B cell (primary cell): Measurements from ENCODE around the gene LENEP. TPM values are rescaled to one million over a fixed set of nuclear protein-coding genes. Genes with fewer than 3 reads are reported as not detected.

Source experiments
- ATAC-seq: fragments of 200-7000 bp; cut with Tn5 transposase; one replicate; pipeline ENCODE4 v1.10.0; 2021; ENCODE audit warnings: low read depth, mild to moderate bottlenecking, moderate number of reproducible peaks, moderate library complexity
- CTCF ChIA-PET: fragments of 350-600 bp; sonication (Branson Sonifier 250); formaldehyde crosslinking; loops from one replicate; lab custom pipeline; 2021; ENCODE audit warnings: antibody characterized with exemption, inconsistent platforms; lab: Charles Lee
- POLR2A ChIA-PET: fragments of 350-600 bp; sonication (Branson Sonifier 250); formaldehyde crosslinking; loops from one replicate; lab custom pipeline; 2021; ENCODE audit warnings: antibody characterized with exemption; lab: Charles Lee
- DNase-seq: peaks from one replicate; pipeline ENCODE4 v3.0.0; 2013
- H2AFZ ChIP-seq: 2 replicates; pipeline ENCODE4 v1.6.1; 2012; ENCODE audit warnings: mild to moderate bottlenecking, low read depth, low read length; ENCODE audit not compliant: insufficient read depth, poor library complexity, severe bottlenecking
- H3K27ac ChIP-seq, 2 donors: 1 replicate in 1 of 2; 2 replicates in 1 of 2; pipeline ENCODE4 v1.5.1; 2012 to 2013; ENCODE audit warnings: low read length in 2 of 2, mild to moderate bottlenecking in 2 of 2, moderate library complexity in 1 of 2
- H3K27me3 ChIP-seq, 4 experiments: fragments of 200-600 bp in 1 of 4; sonication (generic) in 1 of 4; replicated peaks in 1 of 4; 1 replicate in 2 of 4; 2 replicates in 2 of 4; pipeline versions ENCODE4 v1.6.1 to v1.7.0; 2013 to 2016; ENCODE audit warnings: low read length in 3 of 4, mild to moderate bottlenecking in 2 of 4, mixed read lengths in 1 of 4, moderate library complexity in 1 of 4; ENCODE audit not compliant: insufficient read depth in 4 of 4, control insufficient read depth in 3 of 4; ENCODE audit errors: control extremely low read depth in 1 of 4
- H3K36me3 ChIP-seq, 2 experiments: replicated peaks in 1 of 2; 1 replicate in 1 of 2; 2 replicates in 1 of 2; pipeline versions ENCODE4 v1.6.1 to v1.7.1; 2013; ENCODE audit warnings: low read length in 1 of 2; ENCODE audit not compliant: insufficient read depth in 2 of 2, control insufficient read depth in 1 of 2; ENCODE audit errors: control extremely low read depth in 1 of 2, extremely low read depth in 1 of 2
- H3K4me1 ChIP-seq, 2 donors: fragments of 200-600 bp in 1 of 2; sonication (generic) in 1 of 2; 1 replicate in 1 of 2; 2 replicates in 1 of 2; pipeline versions ENCODE4 v1.5.1 to v1.6.1; 2013 to 2017; ENCODE audit warnings: low read length in 2 of 2; ENCODE audit not compliant: control insufficient read depth in 2 of 2, insufficient read depth in 2 of 2
- H3K4me2 ChIP-seq: replicated peaks from 2 replicates; pipeline ENCODE3; 2012; ENCODE audit warnings: mild to moderate bottlenecking, low read depth, low read length; ENCODE audit not compliant: poor library complexity, severe bottlenecking
- H3K4me3 ChIP-seq, 5 experiments: fragments of 200-600 bp in 1 of 5; sonication (generic) in 1 of 5; 1 replicate in 3 of 5; 2 replicates in 2 of 5; pipeline versions ENCODE4 v1.5.1 to v1.7.0; 2011 to 2016; ENCODE audit warnings: low read length in 4 of 5, mild to moderate bottlenecking in 4 of 5, low read depth in 2 of 5, control low read depth in 1 of 5, moderate library complexity in 1 of 5; ENCODE audit not compliant: insufficient read depth in 1 of 5; ENCODE audit errors: control extremely low read depth in 1 of 5, extremely low read depth in 1 of 5
- H3K79me2 ChIP-seq: fragments of 200-600 bp; sonication (generic); one replicate; pipeline ENCODE4 v1.6.0; 2016; ENCODE audit warnings: low read length; ENCODE audit not compliant: control insufficient read depth, insufficient read depth
- H3K9ac ChIP-seq: fragments of 200-600 bp; sonication (generic); 2 replicates; pipeline ENCODE4 v1.6.1; 2017; ENCODE audit warnings: mild to moderate bottlenecking, low read length, moderate library complexity
- H3K9me3 ChIP-seq, 3 donors: one replicate each; pipeline versions ENCODE4 v1.6.1 to v1.7.1; 2013; ENCODE audit warnings: low read length in 2 of 3; ENCODE audit not compliant: control insufficient read depth in 2 of 3, insufficient read depth in 1 of 3; ENCODE audit errors: control extremely low read depth in 1 of 3
- H4K20me1 ChIP-seq: 2 replicates; pipeline ENCODE4 v1.6.0; 2012; ENCODE audit warnings: mild to moderate bottlenecking, low read length; ENCODE audit not compliant: insufficient read depth, control insufficient read depth, poor library complexity, severe bottlenecking
- H3K27ac Mint-ChIP-seq: one replicate; pipeline ENCODE4 v1.8.0; 2021; ENCODE audit warnings: mixed read lengths
- H3K27me3 Mint-ChIP-seq: one replicate; pipeline ENCODE4 v1.8.0; 2021; ENCODE audit warnings: mixed read lengths
- H3K4me1 Mint-ChIP-seq: one replicate; pipeline ENCODE4 v1.8.0; 2021; ENCODE audit warnings: mixed read lengths
- H3K4me3 Mint-ChIP-seq: one replicate; pipeline ENCODE4 v1.8.0; 2021; ENCODE audit warnings: mixed read lengths
- H3K9me3 Mint-ChIP-seq: one replicate; pipeline ENCODE4 v1.8.0; 2022; ENCODE audit warnings: mixed read lengths; ENCODE audit not compliant: insufficient read depth
- EZH2 ChIP-seq: IDR thresholded peaks from 2 replicates; pipeline ENCODE4 v1.6.1; 2012; ENCODE audit warnings: borderline replicate concordance, low read depth, mild to moderate bottlenecking, moderate library complexity, low read length; ENCODE audit not compliant: insufficient read depth, poor library complexity, severe bottlenecking
- WGBS: methylation state at CpG from one replicate; pipeline ENCODE4 v1.1.5; 2013; ENCODE audit warnings: missing lambda C conversion rate; ENCODE audit not compliant: insufficient coverage; 5-methylcytosine and 5-hydroxymethylcytosine counted together
- intact Hi-C: fragments of 100-400 bp; cut with micrococcal nuclease; formaldehyde crosslinking; loops from one replicate; pipeline ENCODE4 v1.10.0; 2022
- polyA plus RNA-seq: library from polyadenylated mRNA; depleted of rRNA; stranded (reverse); fragments of >200 nt; gene quantifications from 2 replicates; pipeline ENCODE4 v1.2.3, GENCODE V29; 2012
- total RNA-seq, 2 donors: library from RNA; stranded (reverse); fragments of 120-200 nt in 1 of 2; gene quantifications; 1 replicate in 1 of 2; 2 replicates in 1 of 2; pipeline versions ENCODE4 v1.2.3 to v1.2.4, GENCODE V29; 2013 to 2022
- TF ChIP-seq, protein P1 (sequence below): fragments of 200-600 bp; IDR thresholded peaks from one replicate; pipeline ENCODE4 v1.8.0; 2022; ENCODE audit warnings: antibody characterized with exemption, mild to moderate bottlenecking

LENEP gene
- total and polyA plus RNA-seq, 2 donors (not counting 1 experiment from before 2014, with no cell fraction given) = 2.0 TPM; not detected in 1

DNA sequence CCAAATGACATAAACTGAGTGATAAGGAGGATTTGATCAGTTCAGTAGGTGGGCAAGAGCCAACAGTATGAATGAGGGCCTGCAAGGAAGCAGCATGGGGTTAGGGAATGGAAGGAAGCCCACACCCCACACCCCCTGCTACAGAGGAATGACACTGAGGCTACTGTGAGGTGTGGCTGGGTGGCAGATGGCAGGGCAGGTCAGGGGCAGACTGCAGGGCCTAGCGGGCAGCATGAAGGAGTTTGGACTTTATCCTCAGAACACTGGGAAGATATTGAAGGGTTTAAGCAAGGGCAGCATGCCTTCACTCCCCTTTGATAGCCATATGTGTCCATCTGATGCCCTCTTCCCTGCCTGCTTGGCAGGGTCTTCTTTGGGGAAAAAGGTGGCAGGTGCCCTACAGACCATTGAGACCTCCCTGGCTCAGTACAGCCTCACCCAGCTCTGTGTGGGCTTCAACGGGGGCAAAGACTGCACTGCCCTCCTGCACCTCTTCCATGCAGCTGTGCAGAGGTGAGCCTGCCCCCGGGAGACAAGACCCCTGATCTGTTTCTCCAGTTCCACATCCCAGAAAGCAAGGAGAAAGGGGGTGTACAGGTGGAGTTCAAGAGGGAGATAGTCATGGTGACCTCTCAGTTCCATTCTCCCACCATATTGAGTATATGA lies 4.1 kb upstream of the LENEP start:
- ATAC-seq (no peak), DNase-seq (no peak)
- H3K27me3 Mint-ChIP-seq = no peaks in the 10 kb centered on the region
- TF ChIP-seq EZH2 = no peak
- TF ChIP-seq, protein P1, sequence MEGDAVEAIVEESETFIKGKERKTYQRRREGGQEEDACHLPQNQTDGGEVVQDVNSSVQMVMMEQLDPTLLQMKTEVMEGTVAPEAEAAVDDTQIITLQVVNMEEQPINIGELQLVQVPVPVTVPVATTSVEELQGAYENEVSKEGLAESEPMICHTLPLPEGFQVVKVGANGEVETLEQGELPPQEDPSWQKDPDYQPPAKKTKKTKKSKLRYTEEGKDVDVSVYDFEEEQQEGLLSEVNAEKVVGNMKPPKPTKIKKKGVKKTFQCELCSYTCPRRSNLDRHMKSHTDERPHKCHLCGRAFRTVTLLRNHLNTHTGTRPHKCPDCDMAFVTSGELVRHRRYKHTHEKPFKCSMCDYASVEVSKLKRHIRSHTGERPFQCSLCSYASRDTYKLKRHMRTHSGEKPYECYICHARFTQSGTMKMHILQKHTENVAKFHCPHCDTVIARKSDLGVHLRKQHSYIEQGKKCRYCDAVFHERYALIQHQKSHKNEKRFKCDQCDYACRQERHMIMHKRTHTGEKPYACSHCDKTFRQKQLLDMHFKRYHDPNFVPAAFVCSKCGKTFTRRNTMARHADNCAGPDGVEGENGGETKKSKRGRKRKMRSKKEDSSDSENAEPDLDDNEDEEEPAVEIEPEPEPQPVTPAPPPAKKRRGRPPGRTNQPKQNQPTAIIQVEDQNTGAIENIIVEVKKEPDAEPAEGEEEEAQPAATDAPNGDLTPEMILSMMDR = no peak
- peaks cover 17% of the 10 kb centered on the region for H3K4me1 Mint-ChIP-seq
- Histone ChIP-seq H3K4me2 (no peak overlapping the region), H4K20me1 (peaks cover 35% of the 10 kb centered on the region), H3K36me3 (peaks cover 0 to 47% of the 10 kb centered on the region in 2 experiments), H3K27me3 (no peaks in the 10 kb centered on the region), H3K4me3 (no peak overlapping the region), H3K27ac (no peak overlapping the region), H3K79me2 (peaks cover 46% of the 10 kb centered on the region), H3K9ac (no peak overlapping the region), H3K9me3 (no peaks in the 10 kb centered on the region), H2AFZ (no peak overlapping the region), H3K4me1 (peaks cover 0 to 4% of the 10 kb centered on the region in 2 donors)
- intact Hi-C loops = no loop called here
- ChIA-PET CTCF (interaction anchor here (1.1 to 2.6 kb wide), 2 partner anchors 10 kb away, joined by 4 to 11 read pairs; no protein-coding TSS in a partner anchor), POLR2A (no interaction called here)
- 100% methylated on average over 1 of the region's 3 CpGs for WGBS
- H3K27ac Mint-ChIP-seq = no peak overlapping the region
- no peak overlapping the region for H3K4me3 Mint-ChIP-seq
- H3K9me3 Mint-ChIP-seq = no peaks in the 10 kb centered on the region

DNA sequence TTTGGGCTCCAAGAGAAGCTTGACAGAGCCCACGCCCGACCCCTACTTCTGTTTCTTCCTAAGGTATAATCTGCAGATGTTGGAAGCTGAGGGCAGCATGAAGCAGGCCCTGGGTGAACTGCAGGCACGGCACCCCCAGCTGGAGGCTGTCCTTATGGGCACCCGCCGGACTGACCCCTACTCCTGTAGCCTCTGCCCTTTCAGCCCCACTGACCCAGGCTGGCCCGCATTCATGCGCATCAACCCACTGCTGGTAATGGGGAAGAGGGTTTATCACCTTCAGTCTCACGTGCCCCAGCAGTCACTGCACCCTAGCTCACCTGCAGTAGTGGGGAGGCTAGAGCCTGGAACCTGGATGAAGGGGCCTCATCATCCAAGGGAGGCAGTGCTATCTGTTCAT lies 3.1 kb upstream of the LENEP start:
- CTCF ChIA-PET = interaction anchor here (0.5 to 1.1 kb wide), 2 partner anchors 9 to 779 kb away, joined by 3 to 4 read pairs; no protein-coding TSS in a partner anchor
- POLR2A ChIA-PET = no interaction called here
- no peak overlapping the region for H3K4me3 Mint-ChIP-seq

More for the DNA sequence above, 3.1 kb upstream of the LENEP start:
- intact Hi-C loops = no loop called here
- Histone ChIP-seq H3K9me3 (no peaks in the 10 kb centered on the region), H3K36me3 (peaks cover 0 to 47% of the 10 kb centered on the region in 2 experiments), H3K27ac (no peak overlapping the region), H3K27me3 (no peaks in the 10 kb centered on the region), H3K4me3 (no peak overlapping the region), H3K4me2 (no peak overlapping the region), H3K4me1 (peaks cover 0 to 2% of the 10 kb centered on the region in 2 donors), H3K9ac (no peak overlapping the region), H2AFZ (no peak overlapping the region), H4K20me1 (peaks cover 35% of the 10 kb centered on the region), H3K79me2 (peaks cover 44% of the 10 kb centered on the region)
- ATAC-seq = no peak
- no peaks in the 10 kb centered on the region for H3K27me3 Mint-ChIP-seq
- H3K4me1 Mint-ChIP-seq = peaks cover 19% of the 10 kb centered on the region
- 94% methylated on average over 6 of the region's 8 CpGs for WGBS
- no peak for DNase-seq
- H3K9me3 Mint-ChIP-seq = no peaks in the 10 kb centered on the region
- H3K27ac Mint-ChIP-seq = no peak overlapping the region
- TF ChIP-seq, protein P1 = no peak
- TF ChIP-seq EZH2 = no peak
